ENCODE measurements around the gene ZNF827.

Gene ZNF827

DNA sequence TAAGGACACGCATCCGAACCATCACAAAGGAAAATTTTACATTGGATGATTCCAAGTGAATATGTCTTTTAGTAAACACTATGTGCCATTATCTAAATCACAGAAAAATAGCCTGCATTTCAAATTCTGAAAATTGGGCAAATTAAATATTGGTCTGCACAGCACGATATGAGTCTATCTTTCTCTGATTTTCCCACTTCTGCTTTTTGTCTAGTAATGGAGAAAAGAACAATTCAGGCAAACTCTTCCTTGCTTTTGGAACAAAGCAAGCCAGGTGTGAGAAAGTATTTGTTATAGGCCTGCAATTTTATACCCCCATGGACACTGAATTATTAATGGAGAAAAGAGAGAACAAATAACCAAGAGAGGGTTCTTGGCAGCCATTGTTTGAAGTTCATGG lies 97.8 kb downstream of the ZNF827 start:
- TF ChIP-seq, protein P1, sequence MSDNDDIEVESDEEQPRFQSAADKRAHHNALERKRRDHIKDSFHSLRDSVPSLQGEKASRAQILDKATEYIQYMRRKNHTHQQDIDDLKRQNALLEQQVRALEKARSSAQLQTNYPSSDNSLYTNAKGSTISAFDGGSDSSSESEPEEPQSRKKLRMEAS (IDR thresholded peaks at IDR 0.05), result no peak
- TF ChIP-seq RAD21 (IDR thresholded peaks at IDR 0.05; ENCODE audit: low read depth) (no peak), EGR1 (IDR thresholded peaks at IDR 0.05) (no peak), TAF1 (IDR thresholded peaks at IDR 0.05; ENCODE audit: low read depth) (no peak), EP300 (IDR thresholded peaks at IDR 0.05; ENCODE audit: borderline replicate concordance) (no peak), CEBPB (IDR thresholded peaks at IDR 0.05) (no peak), YY1 (IDR thresholded peaks at IDR 0.05; ENCODE audit: low read depth) (no peak), TEAD4 (IDR thresholded peaks at IDR 0.05) (no peak), TCF12 (IDR thresholded peaks at IDR 0.05; ENCODE audit: low read depth) (no peak), ZBTB7A (IDR thresholded peaks at IDR 0.05; ENCODE audit: low read depth) (no peak), CREB1 (IDR thresholded peaks at IDR 0.05; ENCODE audit: low read depth) (no peak), NFIC (IDR thresholded peaks at IDR 0.05) (no peak), FOXM1 (IDR thresholded peaks at IDR 0.05; ENCODE audit: borderline replicate concordance, low read depth) (no peak)
- TF ChIP-seq, protein P2, sequence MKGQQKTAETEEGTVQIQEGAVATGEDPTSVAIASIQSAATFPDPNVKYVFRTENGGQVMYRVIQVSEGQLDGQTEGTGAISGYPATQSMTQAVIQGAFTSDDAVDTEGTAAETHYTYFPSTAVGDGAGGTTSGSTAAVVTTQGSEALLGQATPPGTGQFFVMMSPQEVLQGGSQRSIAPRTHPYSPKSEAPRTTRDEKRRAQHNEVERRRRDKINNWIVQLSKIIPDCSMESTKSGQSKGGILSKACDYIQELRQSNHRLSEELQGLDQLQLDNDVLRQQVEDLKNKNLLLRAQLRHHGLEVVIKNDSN (IDR thresholded peaks at IDR 0.05), result no peak
- TF ChIP-seq, protein P3, sequence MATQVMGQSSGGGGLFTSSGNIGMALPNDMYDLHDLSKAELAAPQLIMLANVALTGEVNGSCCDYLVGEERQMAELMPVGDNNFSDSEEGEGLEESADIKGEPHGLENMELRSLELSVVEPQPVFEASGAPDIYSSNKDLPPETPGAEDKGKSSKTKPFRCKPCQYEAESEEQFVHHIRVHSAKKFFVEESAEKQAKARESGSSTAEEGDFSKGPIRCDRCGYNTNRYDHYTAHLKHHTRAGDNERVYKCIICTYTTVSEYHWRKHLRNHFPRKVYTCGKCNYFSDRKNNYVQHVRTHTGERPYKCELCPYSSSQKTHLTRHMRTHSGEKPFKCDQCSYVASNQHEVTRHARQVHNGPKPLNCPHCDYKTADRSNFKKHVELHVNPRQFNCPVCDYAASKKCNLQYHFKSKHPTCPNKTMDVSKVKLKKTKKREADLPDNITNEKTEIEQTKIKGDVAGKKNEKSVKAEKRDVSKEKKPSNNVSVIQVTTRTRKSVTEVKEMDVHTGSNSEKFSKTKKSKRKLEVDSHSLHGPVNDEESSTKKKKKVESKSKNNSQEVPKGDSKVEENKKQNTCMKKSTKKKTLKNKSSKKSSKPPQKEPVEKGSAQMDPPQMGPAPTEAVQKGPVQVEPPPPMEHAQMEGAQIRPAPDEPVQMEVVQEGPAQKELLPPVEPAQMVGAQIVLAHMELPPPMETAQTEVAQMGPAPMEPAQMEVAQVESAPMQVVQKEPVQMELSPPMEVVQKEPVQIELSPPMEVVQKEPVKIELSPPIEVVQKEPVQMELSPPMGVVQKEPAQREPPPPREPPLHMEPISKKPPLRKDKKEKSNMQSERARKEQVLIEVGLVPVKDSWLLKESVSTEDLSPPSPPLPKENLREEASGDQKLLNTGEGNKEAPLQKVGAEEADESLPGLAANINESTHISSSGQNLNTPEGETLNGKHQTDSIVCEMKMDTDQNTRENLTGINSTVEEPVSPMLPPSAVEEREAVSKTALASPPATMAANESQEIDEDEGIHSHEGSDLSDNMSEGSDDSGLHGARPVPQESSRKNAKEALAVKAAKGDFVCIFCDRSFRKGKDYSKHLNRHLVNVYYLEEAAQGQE (IDR thresholded peaks at IDR 0.05; ENCODE audit: low read depth), result no peak

DNA sequence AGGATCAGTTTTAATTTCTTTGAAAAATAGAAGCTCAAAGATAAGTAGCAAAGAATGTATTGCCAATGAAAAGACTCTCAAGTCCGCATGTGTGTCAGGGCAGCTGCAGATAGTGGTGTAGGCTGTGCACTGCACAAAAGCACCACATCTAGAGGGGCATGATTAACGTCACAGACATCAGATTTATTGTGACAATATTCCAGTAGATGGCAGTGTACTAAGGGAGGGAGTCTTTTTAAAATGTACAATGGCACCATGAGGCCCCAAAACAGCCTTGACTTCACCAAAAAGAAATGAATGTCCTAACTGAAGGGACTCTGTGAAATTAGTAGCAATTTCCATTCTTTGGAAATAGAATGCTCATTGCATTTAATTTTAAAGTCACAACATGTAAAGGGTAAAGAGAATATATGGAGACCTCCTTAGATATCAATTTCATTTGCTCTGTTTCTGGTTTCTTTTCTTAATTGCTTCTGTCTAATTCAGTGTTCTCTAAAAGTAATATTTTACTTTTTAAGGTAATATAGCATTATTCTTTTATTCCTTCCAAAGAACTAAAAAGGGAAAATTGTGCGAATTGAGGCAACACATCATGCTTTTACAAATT lies 98.4 kb downstream of the ZNF827 start:
- TF ChIP-seq CREB1 (IDR thresholded peaks at IDR 0.05; ENCODE audit: low read depth), result no peak
- peak; percentile 58 for TF ChIP-seq RAD21 (IDR thresholded peaks at IDR 0.05; ENCODE audit: low read depth)

DNA sequence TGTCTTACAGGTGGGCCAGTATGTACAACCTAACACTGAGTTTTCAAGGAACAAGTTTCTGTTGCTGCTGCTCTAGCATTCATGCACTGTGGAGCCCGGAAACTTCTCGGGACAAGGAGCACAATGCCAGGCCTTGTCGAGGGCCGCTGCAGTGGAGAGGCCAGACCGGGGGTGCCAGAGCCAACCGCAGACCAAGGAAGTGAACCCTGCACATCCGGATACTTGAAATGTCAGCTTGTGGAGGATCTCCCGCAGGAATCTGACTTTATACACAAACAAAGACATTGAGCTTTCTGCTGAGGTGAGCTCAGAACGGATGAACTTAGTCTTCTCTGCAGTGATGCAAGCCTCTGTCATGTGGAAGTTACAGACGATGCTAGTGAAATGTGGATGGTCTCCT lies 99.5 kb downstream of the ZNF827 start:
- TF ChIP-seq, protein P3 (IDR thresholded peaks at IDR 0.05; ENCODE audit: low read depth), result no peak
- TF ChIP-seq RAD21 (IDR thresholded peaks at IDR 0.05; ENCODE audit: low read depth) (no peak), NFIC (IDR thresholded peaks at IDR 0.05) (no peak), CEBPB (IDR thresholded peaks at IDR 0.05) (no peak), FOXM1 (IDR thresholded peaks at IDR 0.05; ENCODE audit: borderline replicate concordance, low read depth) (no peak), EGR1 (IDR thresholded peaks at IDR 0.05) (no peak), ZBTB7A (IDR thresholded peaks at IDR 0.05; ENCODE audit: low read depth) (no peak), TAF1 (IDR thresholded peaks at IDR 0.05; ENCODE audit: low read depth) (no peak), CREB1 (IDR thresholded peaks at IDR 0.05; ENCODE audit: low read depth) (no peak), TEAD4 (IDR thresholded peaks at IDR 0.05) (no peak), TCF12 (IDR thresholded peaks at IDR 0.05; ENCODE audit: low read depth) (no peak), EP300 (IDR thresholded peaks at IDR 0.05; ENCODE audit: borderline replicate concordance) (no peak), YY1 (IDR thresholded peaks at IDR 0.05; ENCODE audit: low read depth) (no peak)
- TF ChIP-seq, protein P1 (IDR thresholded peaks at IDR 0.05), result no peak
- TF ChIP-seq, protein P2 (IDR thresholded peaks at IDR 0.05), result no peak

DNA sequence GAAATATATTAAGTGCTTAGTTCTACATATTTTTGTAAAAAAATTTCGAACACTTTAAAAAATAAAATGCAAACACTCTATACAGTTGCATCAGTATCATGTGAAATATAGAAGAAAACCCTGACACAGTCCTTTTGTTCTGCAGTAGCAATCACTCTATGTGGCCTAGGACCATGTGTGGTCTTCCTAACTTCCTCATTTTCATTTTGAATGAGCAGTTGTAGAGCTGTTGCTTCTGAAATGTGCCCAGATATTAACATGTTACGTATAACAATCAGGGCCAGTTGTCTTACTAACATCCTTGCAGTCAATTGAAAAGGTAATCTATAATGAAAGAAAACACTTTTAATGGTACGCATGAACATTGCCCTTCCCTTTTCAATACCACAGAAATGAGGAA lies 107.9 kb downstream of the ZNF827 start:
- TF ChIP-seq NFIC (IDR thresholded peaks at IDR 0.05), result no peak
- TF ChIP-seq TAF1 (IDR thresholded peaks at IDR 0.05; ENCODE audit: low read depth), result no peak
- TF ChIP-seq FOXM1 (IDR thresholded peaks at IDR 0.05; ENCODE audit: borderline replicate concordance, low read depth), result no peak
- no peak for TF ChIP-seq ZBTB7A (IDR thresholded peaks at IDR 0.05; ENCODE audit: low read depth)
- TF ChIP-seq, protein P3 (IDR thresholded peaks at IDR 0.05; ENCODE audit: low read depth), result no peak
- TF ChIP-seq, protein P2 (IDR thresholded peaks at IDR 0.05), result no peak
- TF ChIP-seq YY1 (IDR thresholded peaks at IDR 0.05; ENCODE audit: low read depth), result no peak
